HT1080 (cell line): Measurements from ENCODE around the gene MORN2. TPM values are rescaled to one million over a fixed set of nuclear protein-coding genes. Genes with fewer than 3 reads are reported as not detected.

Experiments used
- DNase-seq: peaks from one replicate; pipeline ENCODE4 v3.0.0-alpha.2; 2015; ENCODE audit warnings: low read depth
- small RNA-seq: library from RNA; depleted of rRNA; stranded (forward); fragments of <200 nt; gene quantifications from one replicate; pipeline ENCODE3, GENCODE V24; 2014
- total RNA-seq: library from RNA; depleted of rRNA; stranded (reverse); fragments of >200 nt; shearing (Covaris generic); gene quantifications from 2 replicates; pipeline ENCODE4 v1.2.3, GENCODE V29; 2014; rRNA removed

Gene MORN2
- total RNA-seq, 1 experiment from 2014 or later: 11.3 TPM

- no peak for DNase-seq
Observed at GRCh38 chr2:38889045-38889444, 13.3 kb downstream of the MORN2 start.

DNA sequence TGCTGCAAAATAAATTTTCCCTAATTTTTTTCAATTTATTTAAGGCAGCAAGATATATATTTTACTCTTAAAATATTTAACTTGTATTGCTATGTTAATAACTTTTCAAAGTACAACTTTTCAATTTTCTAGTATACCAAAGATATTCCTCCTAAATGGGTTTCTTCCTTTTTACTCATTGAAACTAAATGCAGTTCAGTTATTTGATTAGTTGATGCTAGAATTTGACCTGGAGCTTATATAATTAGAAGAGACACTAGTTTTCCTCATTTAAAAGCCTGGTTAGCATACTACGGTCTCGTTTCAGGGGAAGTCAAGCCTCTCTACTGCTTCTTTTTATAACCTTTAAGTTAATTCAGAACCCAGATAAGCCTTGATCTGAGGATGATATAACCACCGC lies 13.8 kb downstream of the MORN2 start, which contains the start of gene ARHGEF33:
Gene ARHGEF33, plus strand, starts transcription at position 301 of the 400 bp plus-strand sequence. CDS start 29,573 bp downstream, outside the sequence.
- no peak for DNase-seq

GRCh38 chr2:38892819-38893218 lies 17.0 kb downstream of the MORN2 start:
- no peak for DNase-seq

DNA sequence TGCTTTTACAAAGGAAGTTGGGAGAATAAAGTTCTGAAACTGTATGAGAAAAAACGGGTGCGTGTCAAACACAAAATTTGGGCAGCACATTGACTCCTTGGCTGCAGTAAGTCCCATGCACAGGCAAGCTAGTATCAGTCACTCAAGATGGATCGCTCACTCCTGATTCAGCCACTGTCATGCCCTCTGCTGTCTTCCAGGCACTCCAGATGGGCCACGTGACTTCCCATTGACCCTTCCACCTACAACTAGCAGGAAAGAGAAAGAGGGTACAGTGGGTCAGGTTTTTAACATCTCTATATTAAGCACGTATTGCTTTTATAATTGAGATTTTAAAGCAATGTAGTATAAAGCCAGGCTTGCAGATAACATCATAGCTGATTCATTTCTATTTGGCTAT lies 22.5 kb downstream of the MORN2 start:
- DNase-seq: peak; percentile 39

DNA sequence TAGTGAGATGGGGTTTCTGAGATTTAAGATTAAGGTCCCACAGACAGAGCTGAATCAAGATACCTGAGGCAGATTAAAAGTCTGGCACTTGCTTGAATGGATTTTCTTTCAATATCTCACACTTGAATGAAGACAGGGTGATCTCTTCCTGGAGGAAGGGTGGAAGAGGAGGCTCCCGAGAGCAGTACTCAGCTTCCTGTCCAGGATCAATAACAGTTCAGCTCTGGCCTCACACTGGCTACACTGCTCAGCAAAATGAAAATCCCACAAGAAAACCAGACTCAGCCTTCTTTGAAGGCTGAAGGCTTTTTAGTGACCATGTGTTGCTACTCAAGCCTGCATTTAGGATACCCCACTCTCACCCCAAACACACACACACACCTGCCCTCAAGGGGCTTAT lies 24.9 kb downstream of the MORN2 start:
- no peak for DNase-seq

DNA sequence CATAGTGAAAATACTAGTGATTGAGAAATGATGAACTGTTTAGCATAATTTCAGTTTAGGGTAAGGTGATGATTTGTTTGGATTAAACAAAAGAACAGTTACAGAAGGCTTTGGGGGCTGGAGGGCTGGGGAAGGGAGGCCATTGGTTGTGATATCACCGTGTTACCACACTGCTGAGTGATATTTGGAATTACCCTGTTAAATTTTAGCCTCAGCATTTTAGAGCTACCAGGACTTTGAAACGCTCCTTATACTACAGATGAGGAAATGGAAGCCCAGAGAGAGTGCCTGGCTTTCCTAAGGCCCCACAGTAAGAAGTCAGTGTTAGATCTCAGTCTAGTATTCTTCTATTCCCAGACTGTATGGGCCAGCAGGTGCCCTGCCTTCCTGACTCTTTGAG lies 29.5 kb downstream of the MORN2 start:
- DNase-seq: no peak

GRCh38 chr2:38907242-38907641 lies 31.5 kb downstream of the MORN2 start:
- DNase-seq: no peak

GRCh38 chr2:38907743-38908562 lies 32.2 kb downstream of the MORN2 start:
- peak; percentile 53 for DNase-seq

DNA sequence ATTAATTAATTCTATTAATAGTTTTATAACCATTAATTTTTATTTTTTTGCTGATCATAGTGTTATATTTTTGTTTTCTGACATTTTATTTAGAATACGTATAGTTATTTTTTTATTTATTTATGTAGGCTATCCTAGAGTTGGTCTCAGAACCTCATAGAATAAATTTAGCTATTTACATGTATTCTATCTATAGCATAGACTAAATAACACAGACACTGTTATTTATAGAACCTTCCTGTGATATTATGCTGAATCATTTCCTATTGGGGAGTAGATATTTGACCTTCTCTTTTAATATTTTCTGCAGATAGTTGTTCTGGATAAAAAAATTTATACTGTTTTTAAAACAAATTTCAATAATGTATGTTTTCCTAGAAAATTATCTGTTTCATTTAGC lies 34.1 kb downstream of the MORN2 start:
- no peak for DNase-seq

DNA sequence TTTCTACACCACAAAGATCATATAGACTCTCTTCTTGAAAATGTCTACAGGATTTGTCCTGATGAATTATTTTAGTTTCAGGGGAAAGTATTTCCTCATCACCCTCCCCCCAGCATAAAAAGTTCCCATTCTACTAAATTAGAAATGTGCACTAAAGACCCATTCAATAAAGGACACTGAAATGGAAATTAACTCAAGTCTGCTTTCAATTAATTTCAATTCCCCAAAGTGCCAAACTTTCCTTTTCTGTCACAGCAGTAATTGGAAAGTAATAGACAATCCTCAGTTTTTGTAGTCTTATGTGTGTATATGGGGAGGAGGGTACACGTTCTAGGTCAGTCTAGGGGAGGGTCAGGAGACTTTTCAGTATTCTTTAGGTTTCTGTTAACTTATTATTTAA lies 35.4 kb downstream of the MORN2 start:
- DNase-seq: no peak

GRCh38 chr2:38912619-38913018 lies 36.8 kb downstream of the MORN2 start:
- no peak for DNase-seq

GRCh38 chr2:38922389-38922788 lies 46.6 kb downstream of the MORN2 start:
- DNase-seq: no peak

- DNase-seq: no peak
Observed at GRCh38 chr2:38922902-38923301, 47.1 kb downstream of the MORN2 start.

DNA sequence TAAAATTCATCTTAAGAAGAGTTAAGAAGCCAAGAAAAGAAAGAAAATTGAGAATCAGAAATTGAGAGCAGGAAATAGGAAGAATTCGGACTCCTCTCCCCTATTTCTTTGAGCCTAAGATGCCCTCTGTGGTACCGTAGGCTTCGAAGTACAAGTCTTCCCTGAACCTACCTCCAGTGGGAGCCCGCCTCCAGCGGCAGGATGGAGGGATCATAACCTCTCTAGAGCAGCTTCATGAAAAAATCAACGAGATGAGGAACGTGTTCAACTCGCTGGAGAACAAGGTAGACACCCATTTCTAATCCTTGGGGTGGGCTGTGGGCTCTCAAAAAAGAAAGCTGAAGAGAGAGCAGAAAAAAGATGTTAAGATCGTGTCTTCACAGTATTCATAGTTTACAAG lies 50.2 kb downstream of the MORN2 start:
- no peak for DNase-seq

DNA sequence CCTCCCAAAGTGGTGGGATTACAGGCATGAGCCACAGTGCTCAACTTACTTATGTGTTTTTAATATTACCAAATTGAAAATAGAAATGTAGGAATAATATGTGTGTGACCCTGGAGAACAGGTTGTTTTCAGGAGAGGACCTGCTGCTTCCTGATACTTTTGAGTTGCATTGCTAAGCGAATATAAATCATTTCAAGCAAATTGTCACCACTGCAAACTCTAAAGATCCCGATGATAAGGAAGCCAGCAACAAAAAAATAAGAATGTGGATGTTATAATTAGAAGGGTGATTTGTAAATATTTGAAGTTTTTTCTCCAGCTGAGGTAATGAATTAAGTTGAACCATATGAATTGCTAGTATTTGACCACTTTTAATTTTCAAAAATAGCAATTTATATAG lies 54.8 kb downstream of the MORN2 start:
- DNase-seq: no peak

Small RNA genes within 50 kb of the gene (small RNA-seq; reads per million reads assigned to genes)
- not detected for gene RNU6-851P

Other genes starting within 250 kb of the MORN2 start
- not detected in 2 replicates for gene GALM, start 209.9 kb upstream of the MORN2 start, total RNA-seq
- 298 and 335 TPM in 2 replicates for gene SRSF7, start 124.6 kb upstream of the MORN2 start, total RNA-seq
- 52.6 and 80.3 TPM in 2 replicates for gene GEMIN6, start 97.8 kb upstream of the MORN2 start, total RNA-seq
- 13.1 and 13.8 TPM in 2 replicates for gene DHX57, start within 50 bp of the MORN2 start, total RNA-seq
- gene ARHGEF33, start 13.9 kb downstream of the MORN2 start, total RNA-seq: 0.80 TPM in 1 of 2 replicates, not detected in the other
- gene SOS1, start 245.1 kb downstream of the MORN2 start, total RNA-seq: 9.4 and 11.4 TPM in 2 replicates